Measurements from ENCODE around the gene ZNF701.
"Not testable (repeated sequence)": the region's sequence is repeated elsewhere in the genome, so short reads cannot be mapped to it uniquely, and the experiment has no call there.

The ZNF701 gene

DNA sequence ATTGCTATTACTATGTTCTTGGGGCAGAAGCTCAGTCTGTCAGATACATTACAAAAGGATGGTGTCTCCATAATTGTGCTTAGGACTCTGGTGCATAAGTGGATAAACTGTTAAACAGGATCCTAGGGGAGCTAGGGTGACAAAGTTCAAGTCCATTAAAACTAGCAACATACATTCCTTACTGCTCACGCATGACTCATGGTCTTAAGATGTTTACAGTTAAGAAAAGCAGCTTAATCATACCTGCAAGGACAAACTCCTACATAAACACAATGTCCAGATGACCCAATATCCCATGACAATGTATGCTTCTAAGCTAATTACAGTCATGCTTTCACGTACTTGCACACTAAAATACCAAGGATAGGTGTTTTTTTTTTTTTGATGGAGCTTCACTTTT lies 3.5 kb upstream of the ZNF701 start:
- no peak for DNase-seq

DNA sequence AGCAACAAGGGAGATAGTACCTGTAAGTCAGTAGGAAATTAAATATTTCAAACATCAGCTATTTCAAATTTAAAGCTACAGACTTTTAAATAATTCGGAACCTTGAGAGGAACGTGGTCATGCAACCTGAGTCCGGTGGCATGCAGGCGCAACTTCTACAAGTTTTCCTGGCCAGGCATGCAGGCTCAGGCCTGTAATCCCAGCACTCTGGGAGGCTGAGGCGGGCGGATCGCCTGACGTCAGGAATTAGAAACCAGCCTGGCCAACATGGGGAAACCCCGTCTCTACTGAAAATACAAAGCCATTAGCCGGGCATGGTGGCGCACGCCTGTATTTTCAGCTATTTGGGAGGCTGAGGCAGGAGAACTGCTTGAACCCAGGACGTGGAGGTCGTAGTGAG lies 2.2 kb upstream of the ZNF701 start:
- DNase-seq = no peak

DNA sequence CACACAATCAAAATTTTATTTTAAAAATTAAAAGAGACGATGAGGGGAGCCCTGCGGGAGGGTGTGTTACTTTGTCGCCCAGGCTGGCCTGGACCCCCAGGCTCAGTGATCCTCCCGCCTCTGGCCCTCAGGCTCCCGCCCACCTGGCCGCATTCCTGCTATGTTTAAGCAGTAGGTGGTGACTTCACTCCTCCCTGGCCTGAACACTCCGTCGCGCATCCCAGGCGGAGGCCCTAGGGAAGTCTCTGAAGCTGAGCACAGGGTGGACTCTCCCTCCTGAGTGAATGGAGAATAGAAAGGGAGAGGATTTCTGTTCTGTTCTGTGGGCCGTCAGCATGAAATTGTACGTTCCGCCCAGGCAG lies 468 bp upstream of the ZNF701 start:
- DNase-seq = not testable (repeated sequence)

DNA sequence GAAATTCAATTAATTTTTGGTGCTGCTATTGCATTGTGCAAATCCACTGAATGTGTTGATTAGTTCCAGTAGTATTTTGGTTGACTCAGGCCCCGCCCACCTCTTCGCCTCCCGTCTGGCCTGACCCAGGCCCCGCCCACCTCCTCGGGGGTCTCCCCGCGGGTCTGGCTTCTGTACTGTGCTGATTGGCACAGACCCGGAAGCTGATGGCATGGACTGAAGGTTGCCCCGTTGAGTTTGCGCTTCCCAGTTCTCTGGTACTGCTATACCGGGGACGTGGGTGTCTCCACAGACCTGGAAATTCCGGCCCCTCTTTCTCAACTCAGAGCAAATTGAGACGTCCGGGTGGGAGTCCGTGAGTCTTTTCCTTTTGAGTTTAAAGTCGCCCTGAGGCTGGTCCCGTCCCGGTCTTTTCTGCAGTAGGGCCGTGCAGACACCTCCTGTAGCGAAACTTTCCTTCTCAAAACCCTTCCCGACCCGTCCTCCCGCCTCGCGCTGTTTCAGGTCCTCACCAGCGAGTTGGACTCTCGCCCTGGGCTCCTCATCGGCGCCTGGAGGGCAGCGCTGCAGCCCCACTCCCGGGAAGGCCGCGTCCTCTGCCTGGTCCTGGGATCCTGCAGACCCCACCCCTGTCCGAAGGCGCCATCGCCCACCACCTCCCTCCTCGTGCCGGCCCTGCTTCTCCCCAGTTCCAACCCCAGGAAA lies 14.8 kb downstream of the ZNF701 start:
- DNase-seq = no peak

DNA sequence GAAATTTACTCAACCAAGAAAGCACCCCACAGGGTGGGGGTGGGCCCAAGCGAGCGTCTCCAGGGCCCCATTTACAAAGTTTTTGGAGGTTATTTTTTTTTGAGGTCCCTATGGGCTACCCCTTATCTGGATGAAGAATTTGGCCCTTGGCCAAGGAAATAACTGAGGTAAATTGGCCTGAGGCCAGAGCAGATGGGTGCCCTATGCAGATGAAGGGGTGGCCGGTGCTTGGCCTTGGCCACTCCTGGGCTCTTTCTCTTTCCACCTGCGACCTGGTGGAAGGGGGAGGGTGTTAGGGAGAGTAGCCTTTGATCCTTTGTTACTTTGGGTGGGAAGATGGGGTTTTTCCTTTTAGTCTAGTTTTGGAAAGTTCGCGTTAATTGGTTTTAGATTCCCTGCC lies 15.5 kb downstream of the ZNF701 start:
- no peak for DNase-seq

DNA sequence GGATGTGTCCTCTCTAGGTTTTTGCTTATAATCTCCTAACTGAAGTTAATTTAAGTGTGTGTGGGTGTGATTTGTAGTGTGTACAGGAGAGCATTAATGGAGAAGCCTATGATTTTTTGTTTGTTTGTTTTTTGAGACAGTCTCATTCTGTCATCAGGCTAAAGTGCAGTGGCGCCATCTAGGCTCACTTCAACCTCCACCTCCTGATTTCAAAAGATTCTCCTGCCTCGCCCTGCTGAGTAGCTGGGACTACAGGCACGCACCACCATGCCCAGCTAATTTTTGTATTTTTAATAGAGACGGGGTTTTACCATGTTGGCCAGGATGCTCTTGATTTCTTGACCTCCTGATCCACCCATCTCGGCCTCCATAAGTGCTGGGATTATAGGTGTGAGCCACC lies 20.6 kb downstream of the ZNF701 start:
- DNase-seq = no peak

DNA sequence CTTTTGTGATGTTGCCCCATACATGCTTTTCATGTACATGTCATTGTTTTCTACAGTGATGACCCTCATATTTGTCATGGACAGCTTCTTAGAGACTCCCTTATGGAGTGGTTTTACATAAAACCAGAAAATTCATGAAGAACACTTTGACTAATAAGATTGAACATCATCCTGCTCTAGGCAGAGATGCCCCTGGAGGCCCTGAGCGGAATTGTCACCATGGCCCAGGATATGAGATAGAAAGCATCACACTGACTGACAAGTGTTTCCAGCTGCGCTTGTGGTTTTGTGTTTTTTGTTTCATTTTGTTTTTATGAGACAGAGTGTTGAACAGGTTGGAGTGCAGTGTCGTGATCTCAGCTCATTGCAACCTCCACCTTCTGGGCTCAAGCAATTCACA lies 22.2 kb downstream of the ZNF701 start:
- no peak for DNase-seq

DNA sequence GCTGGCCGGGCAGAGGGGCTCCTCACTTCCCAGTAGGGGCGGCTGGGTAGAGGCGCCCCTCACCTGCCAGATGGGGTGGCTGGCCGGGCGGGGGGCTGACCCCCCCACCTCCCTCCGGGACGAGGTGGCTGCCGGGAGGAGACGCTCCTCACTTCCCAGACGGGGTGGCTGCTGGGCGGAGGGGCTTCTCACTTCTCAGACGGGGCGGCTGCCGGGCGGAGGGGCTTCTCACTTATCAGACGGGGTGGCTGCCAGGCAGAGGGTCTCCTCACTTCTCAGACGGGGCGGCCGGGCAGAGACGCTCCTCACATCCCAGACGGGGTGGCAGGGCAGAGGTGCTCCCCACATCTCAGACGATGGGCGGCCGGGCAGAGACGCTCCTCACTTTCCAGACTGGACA lies 23.4 kb downstream of the ZNF701 start:
- DNase-seq = not testable (repeated sequence)

DNA sequence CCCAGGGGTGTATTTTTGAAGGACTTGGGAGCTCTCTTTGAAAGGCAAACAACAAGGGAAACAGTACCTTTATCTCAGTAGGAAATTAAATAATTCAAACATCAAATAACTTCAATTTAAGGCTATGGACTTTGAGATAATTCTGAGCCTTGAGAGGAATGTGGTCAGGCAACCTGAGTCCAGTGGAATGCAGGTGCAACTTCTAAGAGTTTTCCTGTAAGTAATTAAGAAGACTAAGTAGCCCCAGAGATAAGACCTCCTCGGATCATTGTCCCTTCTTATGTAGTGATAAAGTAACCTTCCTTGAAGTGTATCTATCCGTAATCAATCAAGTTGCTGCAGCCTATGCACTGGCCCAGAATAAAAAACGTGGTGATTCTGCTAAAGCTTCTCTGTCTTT lies 29.2 kb downstream of the ZNF701 start:
- no peak for DNase-seq

DNA sequence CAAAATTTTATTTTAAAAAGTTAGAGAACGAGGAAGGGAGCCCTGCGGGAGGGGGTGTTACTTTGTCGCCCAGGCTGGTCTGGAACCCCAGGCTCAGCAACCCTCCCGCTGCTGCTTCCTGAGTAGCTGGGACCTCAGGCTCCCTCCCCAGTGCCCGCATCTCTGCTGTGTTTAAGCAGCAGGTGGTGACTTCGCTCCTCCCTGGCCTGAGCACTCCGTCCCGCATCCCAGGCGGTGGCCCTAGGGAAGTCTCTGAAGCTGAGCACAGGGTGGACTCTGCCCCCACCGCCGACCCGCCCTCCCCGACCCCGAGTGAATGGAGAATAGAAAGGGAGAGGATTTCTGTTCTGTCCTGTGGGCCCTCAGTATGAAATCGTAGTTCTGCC lies 30.5 kb downstream of the ZNF701 start:
- DNase-seq = no peak

DNA sequence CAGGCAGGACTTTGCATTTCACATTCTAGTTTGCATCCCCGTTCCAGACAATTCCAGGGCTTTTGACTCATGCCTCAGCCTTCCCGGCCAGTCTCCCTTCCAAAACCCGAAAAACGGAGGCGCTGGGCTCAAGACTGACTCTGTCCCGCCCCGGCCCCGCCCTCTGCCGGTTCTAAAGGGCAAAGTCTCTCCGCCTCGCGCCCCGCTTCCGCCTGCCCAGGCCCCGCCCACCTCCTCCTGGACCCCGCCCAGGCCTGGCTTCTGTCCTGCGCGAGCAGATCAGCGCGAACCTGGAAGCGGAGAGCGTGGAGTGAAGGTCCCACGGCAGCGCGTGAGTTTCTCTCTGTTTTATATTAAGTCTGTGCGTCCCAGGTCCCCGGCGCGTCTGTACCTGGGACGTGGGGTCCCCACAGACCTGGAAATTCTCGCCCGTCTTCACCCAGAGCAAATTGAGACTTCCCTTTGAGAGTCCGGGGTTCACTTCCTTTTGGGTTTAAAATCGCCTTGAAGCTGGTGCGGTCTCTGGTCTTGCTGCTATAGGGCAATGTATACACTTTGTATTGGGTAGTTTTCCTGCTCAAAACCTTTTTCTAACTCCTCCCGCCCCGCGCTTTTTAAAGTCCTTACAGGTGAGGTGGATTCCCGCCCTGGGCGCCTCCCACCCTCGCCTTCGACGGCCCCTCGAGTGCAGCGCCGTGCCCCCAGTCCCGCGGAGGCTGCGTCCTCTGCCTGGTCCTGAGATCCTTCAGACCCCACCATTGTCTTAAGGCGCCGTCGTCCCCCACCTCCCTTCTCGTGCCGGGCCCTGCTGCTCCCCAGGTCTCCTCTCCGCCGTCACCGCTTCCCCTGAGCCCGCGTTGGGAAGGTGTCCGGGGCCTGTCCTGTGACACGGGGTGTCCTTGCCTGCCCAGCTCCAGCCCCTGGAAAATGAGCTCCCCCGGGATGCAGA lies 31.2 kb downstream of the ZNF701 start:
- peak; percentile 32 for DNase-seq

DNA sequence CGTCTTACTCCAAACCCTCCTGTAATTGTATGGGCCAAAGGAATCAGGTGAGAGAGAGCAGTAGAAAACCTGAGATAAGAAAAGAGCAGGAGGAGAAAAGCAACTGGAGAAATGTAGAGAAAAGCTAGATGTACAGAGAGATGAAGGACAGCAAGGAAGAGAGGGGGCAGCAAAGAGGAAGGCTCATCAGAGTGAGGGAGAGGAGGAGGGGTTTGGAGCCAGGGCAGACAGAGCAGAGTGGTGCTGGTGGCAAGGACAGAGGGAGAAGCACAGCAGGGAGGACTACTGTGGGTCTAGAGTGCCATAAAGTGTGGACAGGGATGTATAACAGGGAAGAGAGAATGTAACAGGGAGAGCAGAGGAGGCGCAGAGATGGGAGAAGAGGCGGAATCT lies 31.9 kb downstream of the ZNF701 start:
- DNase-seq = not testable (repeated sequence)

DNA sequence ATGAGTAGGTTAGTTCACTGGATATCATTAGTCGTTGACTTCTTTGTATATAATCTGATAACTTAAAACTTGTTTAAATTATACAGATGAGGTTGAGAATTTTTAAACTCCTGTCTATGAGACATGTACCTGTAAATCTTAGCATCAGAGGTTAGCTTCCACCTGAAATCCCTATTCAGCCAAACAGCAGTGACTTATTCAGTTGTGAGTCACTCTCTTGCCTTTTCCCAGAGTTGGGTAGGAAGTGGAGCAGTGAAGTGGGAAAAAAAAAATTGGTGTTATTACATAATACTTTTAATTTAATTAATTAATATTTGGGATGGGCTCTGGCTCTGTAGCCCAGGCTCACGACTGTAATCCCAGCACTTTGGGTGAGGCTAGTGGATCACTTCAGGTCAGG lies 32.9 kb downstream of the ZNF701 start:
- DNase-seq = no peak

DNA sequence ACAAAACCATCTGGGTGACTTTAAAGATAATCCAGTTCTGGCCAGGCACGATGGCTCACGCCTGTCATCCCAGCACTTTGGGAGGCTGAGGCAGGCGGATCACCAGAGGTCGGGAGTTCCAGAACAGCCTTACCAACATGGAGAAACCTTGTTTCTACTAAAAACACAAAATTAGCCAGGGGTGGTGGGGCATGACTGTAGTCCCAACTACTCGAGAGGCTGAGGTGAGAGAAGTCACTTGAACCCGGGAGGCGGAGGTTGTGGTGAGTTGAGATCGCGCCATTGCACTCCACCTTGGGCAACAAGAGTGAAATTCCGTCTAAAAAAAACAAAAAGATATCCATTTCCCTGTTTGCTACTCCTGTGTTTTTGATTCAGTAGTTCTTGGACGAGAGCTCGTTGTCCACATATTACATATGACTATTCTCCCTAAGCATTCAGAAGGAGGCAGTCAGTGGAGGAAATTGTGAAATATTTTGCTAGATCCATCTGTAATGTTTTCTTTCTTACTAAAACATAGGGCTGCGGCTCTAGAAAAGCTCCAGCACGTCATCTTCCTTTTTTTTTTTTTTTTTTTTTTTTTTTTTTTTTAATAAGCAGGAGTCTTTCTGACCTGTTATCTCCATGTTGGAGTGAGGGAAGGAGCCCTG lies 33.6 kb downstream of the ZNF701 start:
- no peak for DNase-seq

DNA sequence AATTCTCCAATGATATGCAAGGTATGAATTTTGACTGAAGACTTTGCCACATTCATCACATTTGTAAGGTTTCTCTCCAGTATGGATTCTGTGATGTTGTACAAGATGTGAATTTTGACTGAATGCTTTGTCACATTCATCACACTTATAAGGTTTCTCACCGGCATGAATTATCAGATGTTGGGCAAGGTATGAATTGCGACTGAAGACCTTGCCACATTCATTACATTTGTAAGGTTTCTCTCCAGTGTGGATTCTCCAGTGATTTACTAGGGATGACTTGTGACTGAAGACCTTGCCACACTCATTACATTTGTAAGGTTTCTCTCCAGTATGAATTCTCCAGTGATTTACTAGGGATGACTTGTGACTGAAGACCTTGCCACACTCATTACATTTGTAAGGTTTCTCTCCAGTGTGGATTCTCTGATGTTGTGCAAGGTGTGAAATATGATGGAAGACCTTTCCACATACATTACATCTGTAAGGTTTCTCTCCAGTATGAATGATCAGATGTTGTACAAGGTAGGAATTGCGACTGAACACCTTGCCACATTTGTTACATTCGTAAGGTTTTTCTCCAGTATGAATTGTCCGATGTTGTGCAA lies 43.3 kb downstream of the ZNF701 start:
- no peak for DNase-seq

DNA sequence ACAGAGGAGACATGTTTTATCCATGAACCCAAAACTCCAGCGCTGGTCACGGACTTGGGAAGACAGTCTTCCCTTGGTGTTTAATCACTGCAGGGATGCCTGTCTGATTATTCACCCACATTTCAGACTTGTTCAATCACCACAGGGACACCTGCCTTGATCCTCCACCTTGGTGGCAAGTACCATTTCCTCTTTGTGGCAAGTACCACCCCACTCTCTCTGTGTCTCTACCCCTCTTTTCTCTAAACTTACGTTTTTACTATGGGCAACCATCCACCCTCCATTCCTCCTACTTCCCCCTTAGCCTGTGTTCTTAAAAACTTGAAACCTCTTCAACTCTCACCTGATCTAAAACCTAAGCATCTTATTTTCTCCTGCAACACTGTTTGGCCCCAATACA lies 51.3 kb downstream of the ZNF701 start:
- no peak for DNase-seq

DNA sequence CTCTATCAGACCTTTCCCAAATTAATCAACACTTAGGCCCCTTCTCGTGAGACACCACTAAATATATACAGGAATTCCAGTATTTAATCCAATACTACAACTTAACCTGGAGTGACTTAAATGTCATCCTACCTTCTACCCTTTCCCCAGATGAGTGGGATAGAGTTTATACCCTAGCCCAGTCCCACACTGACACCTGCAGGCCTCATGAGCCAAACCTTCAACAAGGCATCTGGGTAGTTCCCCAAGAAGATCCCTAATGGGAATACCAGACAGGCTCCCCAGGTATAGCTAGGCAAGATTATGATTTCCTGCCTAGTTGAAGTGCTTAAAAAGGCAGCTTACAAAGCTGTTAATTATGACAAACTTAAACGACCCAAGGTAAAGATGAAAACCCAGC lies 52.2 kb downstream of the ZNF701 start:
- no peak for DNase-seq

DNA sequence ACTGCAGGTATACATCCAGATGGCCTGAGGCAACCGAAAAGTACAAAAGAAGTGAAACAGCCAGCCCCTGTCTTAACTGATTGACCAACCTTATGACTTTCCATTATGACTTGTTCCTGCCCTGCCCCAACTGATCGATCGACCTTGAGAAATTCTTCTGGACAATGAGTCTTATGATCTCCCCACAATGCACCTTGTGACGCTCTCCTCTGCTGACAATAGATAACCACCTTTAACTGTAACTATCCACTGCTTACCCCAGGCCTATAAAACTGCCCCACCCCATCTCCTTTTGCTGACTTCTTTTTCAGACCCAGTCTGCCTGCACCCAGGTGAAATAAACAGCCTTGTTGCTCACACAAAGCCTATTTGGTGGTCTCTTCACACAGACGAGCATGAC lies 56.8 kb downstream of the ZNF701 start:
- DNase-seq = no peak

DNA sequence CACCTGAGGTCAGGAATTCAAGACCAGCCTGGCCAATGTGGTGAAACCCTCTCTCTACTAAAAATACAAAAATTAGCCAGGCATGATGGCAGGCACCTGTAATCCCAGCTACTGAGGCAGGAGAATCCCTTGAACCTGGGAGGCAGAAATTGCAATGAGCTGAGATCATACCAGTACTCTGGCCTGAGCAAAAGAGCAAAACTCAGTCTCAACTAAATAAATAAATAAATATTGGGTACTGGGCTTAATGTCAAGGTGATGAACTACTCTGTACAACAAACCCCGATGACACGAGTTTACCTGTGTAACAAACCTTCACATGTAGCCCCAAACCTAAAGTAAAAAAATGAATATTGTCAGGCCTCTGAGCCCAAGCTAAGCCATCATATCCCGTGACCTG lies 57.4 kb downstream of the ZNF701 start:
- DNase-seq = not testable (repeated sequence)

DNA sequence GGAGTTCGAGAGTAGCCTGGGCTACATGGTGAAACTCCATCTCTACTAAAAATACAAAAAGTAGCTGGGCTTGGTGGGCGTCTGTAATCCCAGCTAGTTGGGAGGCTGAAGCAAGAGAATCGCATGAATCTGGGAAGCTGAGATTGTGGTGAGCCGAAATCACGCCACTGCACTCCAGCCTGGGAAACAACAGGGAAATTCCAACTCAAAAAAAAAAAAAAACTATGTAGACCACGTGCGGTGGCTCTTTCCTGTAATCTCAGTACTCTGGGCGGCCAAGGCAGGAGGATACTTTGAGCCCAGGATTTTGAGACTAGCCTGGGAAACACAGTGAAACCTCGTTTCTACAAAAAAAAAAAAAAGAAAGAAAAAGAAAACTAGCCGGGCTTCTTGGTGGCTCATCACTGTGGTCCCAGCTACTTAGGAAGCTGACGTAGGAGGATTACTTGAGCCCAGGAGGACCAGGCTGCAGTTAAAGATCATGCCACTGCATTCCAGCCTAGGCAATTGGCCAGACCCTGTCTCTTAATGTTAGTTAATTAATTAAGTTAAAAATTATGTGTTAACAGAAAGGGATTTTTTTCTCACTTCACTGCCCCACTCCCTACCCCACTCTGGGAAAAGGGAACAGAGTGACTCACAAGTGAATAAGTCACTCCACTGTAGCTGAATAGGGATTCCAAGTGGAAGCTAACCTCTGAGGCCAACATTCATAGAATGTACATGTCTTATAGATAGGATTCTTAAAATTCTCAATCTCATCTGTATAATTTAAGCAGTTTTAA lies 65.9 kb downstream of the ZNF701 start:
- no peak for DNase-seq

Data from NCI-H510A treated with DMSO at 0.1 percent for 48 hours (cell line).